Muscle of leg (tissue), 11 donors: Measurements from ENCODE around the gene GFOD2. TPM values are rescaled to one million over a fixed set of nuclear protein-coding genes. Genes with fewer than 3 reads are reported as not detected.

Experiments
- DNase-seq: peaks from one replicate; pipeline ENCODE4 v3.0.0; 2013
- H3K27ac ChIP-seq: one replicate; pipeline ENCODE4 v1.5.1; 2013; ENCODE audit warnings: mild to moderate bottlenecking, low read length, control low read depth
- H3K27me3 ChIP-seq: one replicate; pipeline ENCODE4 v1.6.1; 2013; ENCODE audit warnings: low read length; ENCODE audit not compliant: control insufficient read depth, insufficient read depth
- H3K36me3 ChIP-seq: one replicate; pipeline ENCODE4 v1.6.1; 2013; ENCODE audit warnings: low read length; ENCODE audit not compliant: control insufficient read depth, insufficient read depth
- H3K4me1 ChIP-seq: one replicate; pipeline ENCODE4 v1.6.1; 2013; ENCODE audit warnings: low read length; ENCODE audit not compliant: control insufficient read depth, insufficient read depth
- H3K4me3 ChIP-seq: one replicate; pipeline ENCODE4 v1.5.1; 2013; ENCODE audit warnings: low read length, control low read depth
- H3K9me3 ChIP-seq: replicated peaks from 2 replicates; pipeline ENCODE4 v1.6.1; 2013; ENCODE audit warnings: low read depth, low read length; ENCODE audit not compliant: control insufficient read depth
- WGBS: methylation state at CpG from one replicate; pipeline ENCODE4 v1.1.5; 2013; ENCODE audit warnings: missing lambda C conversion rate; ENCODE audit not compliant: insufficient coverage; 5-methylcytosine and 5-hydroxymethylcytosine counted together
- polyA plus RNA-seq, 8 donors: library from polyadenylated mRNA; unstranded; fragments of 120-200 nt; gene quantifications; one replicate each; pipeline versions ENCODE4 v1.2.1 to v1.2.3, GENCODE V29; 2013; ENCODE audit warnings: inconsistent platforms in 1 of 8, low replicate concordance in 1 of 8; ENCODE audit not compliant: insufficient read length in 8 of 8, insufficient read depth in 1 of 8
- total RNA-seq: library from RNA; stranded (reverse); fragments of 120-200 nt; gene quantifications from one replicate; pipeline ENCODE4 v1.2.4, GENCODE V29; 2013

GFOD2 gene
- total and polyA plus RNA-seq, 9 donors: 11.4 to 18.3 (median 13.9) TPM

DNA sequence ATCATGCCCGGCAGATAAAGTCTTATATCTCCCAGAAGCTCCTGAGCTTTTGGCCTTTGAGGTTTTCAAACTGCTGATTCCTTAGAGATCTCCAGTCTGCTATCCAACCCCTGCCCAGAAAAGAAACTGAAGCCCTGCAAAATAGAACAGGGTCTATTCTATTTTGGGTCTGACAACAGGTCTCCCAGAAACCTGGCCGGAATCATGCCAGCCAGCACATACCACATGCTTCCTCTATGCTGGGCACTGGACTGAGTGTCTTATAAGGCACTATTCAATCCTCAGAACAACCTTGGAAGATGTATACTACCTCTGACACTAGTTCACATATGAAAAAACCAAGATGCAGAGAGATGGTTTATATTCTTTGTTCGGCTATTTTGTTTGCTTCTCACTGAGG is 21.3 kb upstream of the GFOD2 start:
- no peaks in the 10 kb centered on the region for H3K9me3 ChIP-seq
- H3K27me3 ChIP-seq: no peaks in the 10 kb centered on the region
- WGBS: 100% methylated on average over 2 of the region's 3 CpGs
- H3K27ac ChIP-seq: no peak overlapping the region
- no peak for DNase-seq
- H3K36me3 ChIP-seq: peaks cover 40% of the 10 kb centered on the region
- no peaks in the 10 kb centered on the region for H3K4me1 ChIP-seq
- no peak overlapping the region for H3K4me3 ChIP-seq

DNA sequence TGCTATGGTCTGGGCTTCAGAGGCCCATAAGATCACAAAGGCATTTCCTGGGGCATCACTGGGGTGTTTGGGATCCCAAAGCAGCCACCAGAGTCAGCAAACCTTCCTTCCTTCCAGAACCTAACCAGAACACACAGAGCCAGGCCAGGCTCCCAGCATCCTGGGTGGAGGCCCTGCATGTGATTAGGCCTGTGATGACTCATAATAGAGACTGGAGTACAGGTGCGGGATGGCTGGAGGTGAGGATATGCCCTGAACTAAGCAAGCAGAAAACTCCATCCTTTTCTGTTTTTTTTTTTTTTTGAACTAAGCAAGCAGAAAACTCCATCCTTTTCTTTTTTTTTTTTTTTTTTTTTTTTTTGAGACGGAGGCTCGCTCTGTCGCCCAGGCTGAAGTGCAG is 17.7 kb upstream of the GFOD2 start:
- Histone ChIP-seq H3K9me3 (no peaks in the 10 kb centered on the region), H3K4me3 (no peak overlapping the region), H3K27ac (no peak overlapping the region), H3K36me3 (peaks cover 37% of the 10 kb centered on the region), H3K27me3 (no peaks in the 10 kb centered on the region), H3K4me1 (no peaks in the 10 kb centered on the region)
- no peak for DNase-seq
- no CpG with 5 or more reads among the region's 4 CpGs for WGBS

DNA sequence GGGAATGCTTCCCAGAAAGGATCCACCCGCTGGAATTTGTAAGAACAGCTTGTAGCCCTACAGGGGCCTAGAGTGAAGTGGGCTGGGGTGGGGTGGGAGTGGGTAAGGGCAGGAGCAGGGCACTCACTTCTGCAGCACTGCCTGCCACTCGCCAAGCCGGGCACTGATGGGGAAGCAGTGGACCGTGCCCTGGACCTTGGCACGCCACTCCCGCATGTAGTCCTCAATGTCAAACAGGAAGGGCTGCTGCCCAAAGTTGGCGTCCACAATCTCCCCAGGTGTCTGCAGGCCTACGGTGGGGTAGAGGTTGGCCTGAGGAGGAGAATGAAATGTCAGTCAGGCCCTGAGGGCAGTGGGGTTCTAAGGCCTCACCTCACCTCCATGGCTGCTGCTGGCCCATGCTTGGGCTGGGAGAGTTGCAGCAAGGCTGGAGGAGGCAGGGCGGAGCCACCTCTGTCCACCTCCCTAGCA is 15.7 kb upstream of the GFOD2 start:
- Histone ChIP-seq H3K9me3 (no peaks in the 10 kb centered on the region), H3K4me3 (no peak overlapping the region), H3K27me3 (no peaks in the 10 kb centered on the region), H3K36me3 (peaks cover 46% of the 10 kb centered on the region), H3K4me1 (no peaks in the 10 kb centered on the region), H3K27ac (no peak overlapping the region)
- no peak for DNase-seq
- WGBS: 86% methylated on average over 8 of the region's 9 CpGs

DNA sequence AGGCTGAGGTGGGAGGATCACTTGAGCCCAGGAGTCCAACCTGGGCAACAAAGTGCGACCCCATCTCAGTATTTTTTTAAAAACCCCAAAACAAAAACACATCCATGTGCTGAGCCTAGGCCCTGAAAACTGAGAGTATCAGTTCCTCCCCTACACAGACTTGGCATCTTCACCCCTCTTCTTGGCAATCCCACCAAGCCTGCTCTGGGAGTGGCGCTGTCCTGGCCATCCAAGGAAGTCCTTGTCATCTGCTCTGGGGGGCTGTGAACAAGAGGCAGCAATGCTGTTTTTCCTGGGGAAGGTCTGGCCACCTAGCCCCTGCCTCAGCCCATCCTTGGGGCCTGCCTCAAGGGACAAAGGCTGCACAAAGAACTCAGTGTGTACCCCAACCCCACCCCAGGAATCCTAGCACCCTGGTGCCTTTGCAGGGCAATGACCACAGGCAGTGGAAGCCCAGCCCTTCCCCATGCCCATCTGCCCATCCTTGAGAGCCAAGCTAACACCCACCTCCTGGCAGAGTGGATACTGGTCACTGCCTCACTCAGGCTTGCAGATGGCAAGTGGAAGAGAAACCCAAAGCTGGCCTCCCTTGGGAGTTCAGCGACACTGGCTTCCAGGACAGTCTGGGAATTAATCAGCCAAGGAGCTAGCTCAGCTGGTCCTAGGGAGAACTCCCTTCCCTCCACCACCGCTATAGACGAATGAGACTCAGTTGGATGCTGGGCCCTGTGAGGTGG is 14.8 kb upstream of the GFOD2 start:
- no CpG with 5 or more reads among the region's 5 CpGs for WGBS
- no peaks in the 10 kb centered on the region for H3K9me3 ChIP-seq
- H3K27me3 ChIP-seq: no peaks in the 10 kb centered on the region
- DNase-seq: no peak
- H3K4me1 ChIP-seq: no peaks in the 10 kb centered on the region
- H3K36me3 ChIP-seq: peaks cover 52% of the 10 kb centered on the region
- H3K27ac ChIP-seq: no peak overlapping the region
- H3K4me3 ChIP-seq: no peak overlapping the region

DNA sequence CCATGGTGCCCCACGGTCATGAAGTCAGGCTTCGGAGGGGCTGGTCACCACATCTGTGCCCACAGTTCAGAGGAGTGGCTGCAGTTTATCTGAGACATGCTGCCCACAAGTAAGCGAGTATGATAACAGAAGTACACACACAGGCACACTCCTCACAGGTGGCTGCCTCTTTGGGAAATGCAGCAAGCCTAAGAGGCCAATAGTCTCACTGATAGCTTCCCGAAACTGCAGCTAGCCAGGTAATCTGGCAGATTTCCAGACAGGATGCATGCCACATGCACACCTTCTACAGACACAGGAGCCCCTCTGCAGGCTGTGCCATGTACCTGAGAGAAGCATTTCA is 12.6 kb upstream of the GFOD2 start:
- no peaks in the 10 kb centered on the region for H3K27me3 ChIP-seq
- WGBS: 79% methylated on average over 4 of the region's 4 CpGs
- H3K4me1 ChIP-seq: no peaks in the 10 kb centered on the region
- DNase-seq: no peak
- no peak overlapping the region for H3K4me3 ChIP-seq
- H3K27ac ChIP-seq: no peak overlapping the region
- peaks cover 71% of the 10 kb centered on the region for H3K36me3 ChIP-seq
- H3K9me3 ChIP-seq: no peaks in the 10 kb centered on the region

DNA sequence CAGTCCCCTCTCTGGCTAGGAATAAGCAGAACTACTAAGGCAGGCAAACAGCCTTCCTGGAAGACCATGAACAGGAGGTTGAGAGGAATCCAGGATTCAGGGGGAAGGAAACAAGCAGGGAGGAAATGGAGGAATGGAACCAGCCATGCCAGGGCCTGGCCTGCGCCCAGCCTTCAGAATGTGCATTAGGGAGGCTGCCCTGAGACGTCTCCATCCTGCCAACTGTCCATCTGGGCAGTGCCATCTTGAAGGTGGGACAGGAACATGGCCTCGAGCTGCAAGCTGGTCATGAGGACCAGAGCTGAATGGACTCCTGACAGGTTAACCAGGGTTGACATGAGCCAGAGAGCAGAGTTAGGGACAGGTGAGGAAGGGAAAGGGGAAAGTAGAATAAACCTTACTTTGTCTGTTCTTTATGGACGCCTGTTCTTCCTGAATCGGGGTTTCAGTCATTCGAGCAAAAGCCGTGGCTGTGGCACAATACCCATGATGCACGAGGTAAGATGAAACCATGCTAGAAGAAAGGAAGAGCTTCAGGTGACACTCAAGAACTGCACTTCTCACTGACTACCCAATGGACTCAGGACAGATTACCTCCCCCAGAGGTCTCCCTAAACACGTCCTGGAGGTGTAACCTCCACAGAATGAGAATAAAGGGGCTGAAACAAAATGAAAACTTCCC is 12.1 kb upstream of the GFOD2 start:
- Histone ChIP-seq H3K4me1 (no peaks in the 10 kb centered on the region), H3K27ac (no peak overlapping the region), H3K36me3 (peaks cover 76% of the 10 kb centered on the region), H3K27me3 (no peaks in the 10 kb centered on the region), H3K9me3 (no peaks in the 10 kb centered on the region), H3K4me3 (no peak overlapping the region)
- WGBS: 85% methylated on average over 8 of the region's 9 CpGs
- no peak for DNase-seq

DNA sequence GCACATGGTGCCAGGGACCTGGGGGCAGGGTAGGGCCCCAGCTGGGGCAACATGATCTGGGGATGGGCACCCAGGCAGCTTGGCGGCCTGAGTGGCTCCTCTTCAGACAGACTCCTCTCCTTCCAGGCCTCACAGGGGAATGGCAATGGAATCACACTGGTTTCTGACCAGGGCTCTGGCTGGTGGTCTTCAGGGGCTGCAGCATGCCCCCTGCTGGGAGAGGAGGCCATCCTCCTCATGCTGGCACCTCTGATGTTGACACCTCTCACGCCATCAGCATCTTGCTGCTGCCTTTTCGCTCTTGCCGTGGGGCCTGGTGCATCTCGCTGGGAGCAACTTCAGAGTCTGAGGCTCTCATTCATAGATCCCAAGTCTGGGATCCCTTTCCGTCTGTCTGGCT is 11.2 kb upstream of the GFOD2 start:
- 88% methylated on average over 4 of the region's 6 CpGs for WGBS
- Histone ChIP-seq H3K36me3 (peaks cover 82% of the 10 kb centered on the region), H3K27ac (no peak overlapping the region)

DNA sequence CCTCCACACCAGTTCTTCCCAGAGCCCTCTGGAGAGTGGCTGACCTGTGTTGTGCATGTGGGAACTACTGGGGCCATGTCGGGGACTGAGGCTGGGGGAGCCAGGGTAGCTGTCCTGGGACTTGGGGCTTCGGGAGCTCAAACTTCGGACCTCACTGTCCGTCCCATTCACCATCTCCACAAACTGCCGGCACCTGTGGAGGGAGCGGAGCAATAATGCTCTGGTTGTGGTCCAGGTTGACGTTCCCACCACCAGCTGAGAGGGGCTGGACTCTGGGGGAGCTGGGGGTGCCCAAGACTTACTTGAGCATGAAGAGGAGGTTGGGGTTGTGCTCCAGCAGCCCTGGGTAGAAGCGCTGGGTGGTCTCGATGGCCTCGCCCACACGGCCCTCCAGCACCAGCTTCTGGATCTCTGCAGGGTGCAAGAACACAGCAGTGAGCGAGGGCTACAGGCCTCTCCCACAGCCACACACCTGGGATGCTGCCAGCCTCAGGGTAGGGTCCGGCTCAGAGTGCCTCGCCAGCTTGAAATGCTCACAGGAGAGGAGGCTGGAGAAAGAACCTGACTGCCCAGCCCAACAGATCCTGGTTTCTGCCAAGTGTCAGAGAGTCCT is 10.6 kb upstream of the GFOD2 start:
- Histone ChIP-seq H3K9me3 (no peaks in the 10 kb centered on the region), H3K27ac (no peak overlapping the region), H3K27me3 (no peaks in the 10 kb centered on the region), H3K36me3 (peaks cover 82% of the 10 kb centered on the region), H3K4me3 (no peak overlapping the region), H3K4me1 (no peaks in the 10 kb centered on the region)
- no peak for DNase-seq
- WGBS: 90% methylated on average over 8 of the region's 14 CpGs

More for the DNA sequence above, 11.2 kb upstream of the GFOD2 start:
- Histone ChIP-seq H3K4me3 (no peak overlapping the region), H3K27me3 (no peaks in the 10 kb centered on the region), H3K4me1 (no peaks in the 10 kb centered on the region), H3K9me3 (no peaks in the 10 kb centered on the region)
- no peak for DNase-seq

DNA sequence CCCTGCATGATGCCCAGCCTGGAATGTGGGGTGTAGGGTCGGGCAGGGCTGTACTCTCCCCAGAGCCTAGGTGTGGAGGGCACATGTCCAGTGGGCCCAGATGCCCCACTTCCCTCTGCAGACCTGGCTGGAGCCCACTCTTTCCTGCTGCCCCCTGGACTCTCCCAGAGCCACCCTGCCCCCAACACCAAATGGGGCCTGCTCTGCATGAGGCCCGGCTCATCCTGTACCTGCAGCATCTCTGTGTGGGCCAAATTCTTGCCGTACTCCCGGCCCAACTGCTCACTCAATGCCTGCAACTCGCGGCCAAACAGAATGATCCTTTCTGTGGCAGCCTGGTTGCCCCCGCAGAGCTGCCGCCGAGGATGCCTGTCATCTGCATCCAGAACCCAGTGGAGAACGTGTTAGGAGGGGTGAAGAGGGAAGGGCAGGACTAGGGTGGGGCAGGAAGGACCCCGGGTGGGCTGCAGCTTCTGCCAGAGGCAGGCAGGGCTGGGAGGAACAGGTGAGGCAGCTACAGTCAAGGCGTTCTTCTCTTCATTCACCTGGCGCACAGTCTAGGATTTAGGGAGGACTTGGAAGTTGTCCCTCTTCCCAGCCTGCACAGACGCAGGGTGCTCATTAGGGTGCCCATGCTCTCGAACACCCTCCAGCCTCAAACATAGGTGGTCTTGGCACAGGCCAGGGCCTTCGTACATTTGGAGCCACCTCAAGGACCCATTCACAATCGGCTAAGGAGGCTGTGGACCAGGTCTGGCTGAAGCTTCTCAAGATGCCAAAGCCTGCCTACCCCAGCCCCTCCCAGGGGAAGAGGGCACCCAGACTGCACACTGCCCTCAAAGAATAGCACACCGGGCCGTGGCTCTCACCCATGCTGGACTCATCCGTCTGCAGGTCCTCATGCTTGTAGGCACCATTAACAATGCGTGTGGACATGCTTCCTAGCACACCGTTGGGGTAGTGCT is 8.7 kb upstream of the GFOD2 start:
- peaks cover 90% of the 10 kb centered on the region for H3K36me3 ChIP-seq
- no peaks in the 10 kb centered on the region for H3K9me3 ChIP-seq
- 90% methylated on average over 20 of the region's 22 CpGs for WGBS
- no peak overlapping the region for H3K4me3 ChIP-seq
- H3K27me3 ChIP-seq: no peaks in the 10 kb centered on the region
- H3K4me1 ChIP-seq: no peaks in the 10 kb centered on the region
- DNase-seq: no peak
- H3K27ac ChIP-seq: no peak overlapping the region
